AG04450 (cell line): ENCODE results near the gene SELENOS. TPM values are rescaled to one million over a fixed set of nuclear protein-coding genes. Genes with fewer than 3 reads are reported as not detected.

Source experiments
- CTCF ChIA-PET: fragments of 300-600, 350-600 bp; formaldehyde crosslinking; extraction: SDS; loops from one replicate; lab custom pipeline; 2022; ENCODE audit warnings: antibody characterized with exemption, inconsistent platforms; lab: Charles Lee
- POLR2A ChIA-PET: fragments of 350-600 bp; formaldehyde crosslinking; extraction: SDS; loops from one replicate; lab custom pipeline; 2021; ENCODE audit warnings: antibody characterized with exemption, inconsistent platforms; lab: Yijun Ruan, JAX
- DNase-seq: peaks from one replicate; pipeline ENCODE4 v3.0.0-alpha.2; 2011; ENCODE audit warnings: low read depth, low spot score
- H3K27ac ChIP-seq: one replicate; pipeline ENCODE4 v1.5.1; 2012; ENCODE audit warnings: low read depth, low read length, control low read depth
- H3K27me3 ChIP-seq: one replicate; pipeline ENCODE4 v1.6.0; 2012; ENCODE audit warnings: low read length; ENCODE audit not compliant: control insufficient read depth, insufficient read depth
- H3K4me3 ChIP-seq: 2 replicates; pipeline ENCODE4 v1.5.1; 2011; ENCODE audit warnings: mild to moderate bottlenecking, low read depth, low read length, control low read depth
- H3K9me3 ChIP-seq: 2 replicates; pipeline ENCODE4 v1.5.1; 2012; ENCODE audit warnings: low read length; ENCODE audit not compliant: control insufficient read depth, insufficient read depth
- polyA plus RNA-seq: library from polyadenylated mRNA; depleted of rRNA; stranded (reverse); fragments of >200 nt; gene quantifications from 2 replicates; pipeline ENCODE4 v1.2.3, GENCODE V29; 2011; rRNA removed
- TF ChIP-seq, protein P1 (sequence below): IDR thresholded peaks from 2 replicates; pipeline ENCODE4 v1.5.1; 2011; ENCODE audit warnings: low read depth, low read length, control low read depth, inconsistent platforms

Gene SELENOS
- polyA plus RNA-seq, 1 experiment: 100 TPM

- Histone ChIP-seq H3K9me3 (no peaks in the 10 kb centered on the region), H3K27ac (no peak overlapping the region), H3K4me3 (no peak overlapping the region), H3K27me3 (no peaks in the 10 kb centered on the region)
- ChIA-PET POLR2A (no interaction called here), CTCF (interaction anchor here (1.4 kb wide), 1 partner anchor 12 kb away, joined by 3 read pairs; no protein-coding TSS in a partner anchor)
- no peak for DNase-seq
- TF ChIP-seq, protein P1, sequence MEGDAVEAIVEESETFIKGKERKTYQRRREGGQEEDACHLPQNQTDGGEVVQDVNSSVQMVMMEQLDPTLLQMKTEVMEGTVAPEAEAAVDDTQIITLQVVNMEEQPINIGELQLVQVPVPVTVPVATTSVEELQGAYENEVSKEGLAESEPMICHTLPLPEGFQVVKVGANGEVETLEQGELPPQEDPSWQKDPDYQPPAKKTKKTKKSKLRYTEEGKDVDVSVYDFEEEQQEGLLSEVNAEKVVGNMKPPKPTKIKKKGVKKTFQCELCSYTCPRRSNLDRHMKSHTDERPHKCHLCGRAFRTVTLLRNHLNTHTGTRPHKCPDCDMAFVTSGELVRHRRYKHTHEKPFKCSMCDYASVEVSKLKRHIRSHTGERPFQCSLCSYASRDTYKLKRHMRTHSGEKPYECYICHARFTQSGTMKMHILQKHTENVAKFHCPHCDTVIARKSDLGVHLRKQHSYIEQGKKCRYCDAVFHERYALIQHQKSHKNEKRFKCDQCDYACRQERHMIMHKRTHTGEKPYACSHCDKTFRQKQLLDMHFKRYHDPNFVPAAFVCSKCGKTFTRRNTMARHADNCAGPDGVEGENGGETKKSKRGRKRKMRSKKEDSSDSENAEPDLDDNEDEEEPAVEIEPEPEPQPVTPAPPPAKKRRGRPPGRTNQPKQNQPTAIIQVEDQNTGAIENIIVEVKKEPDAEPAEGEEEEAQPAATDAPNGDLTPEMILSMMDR: no peak
Measured at GRCh38 chr15:101232677-101233076, 44.6 kb downstream of the SELENOS start.

- TF ChIP-seq, protein P1: no peak
- no peak for DNase-seq
- Histone ChIP-seq H3K9me3 (no peaks in the 10 kb centered on the region), H3K27me3 (no peaks in the 10 kb centered on the region), H3K4me3 (no peak overlapping the region), H3K27ac (no peak overlapping the region)
- CTCF ChIA-PET: no interaction called here
- POLR2A ChIA-PET: no interaction called here
Measured at GRCh38 chr15:101228313-101228712, 49.0 kb downstream of the SELENOS start.

DNA sequence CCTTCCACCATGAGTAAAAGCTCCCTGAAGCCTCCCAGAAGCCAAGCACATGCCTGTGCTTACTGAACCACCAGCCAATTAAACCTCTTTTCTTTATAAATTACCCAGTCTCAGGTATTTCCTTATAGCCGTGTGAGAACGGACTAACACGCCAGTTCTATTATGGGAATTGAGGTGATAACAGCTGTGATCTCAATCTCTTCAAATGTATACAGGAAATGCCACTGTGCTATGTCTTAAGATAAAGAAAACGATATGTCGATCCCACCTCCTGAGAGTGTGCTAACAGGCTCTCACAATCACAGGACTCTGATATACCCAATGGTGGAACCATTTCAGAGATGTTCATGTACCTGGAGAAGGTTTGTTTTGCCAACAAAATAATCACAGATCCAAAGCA lies 51.6 kb downstream of the SELENOS start:
- POLR2A ChIA-PET: interaction anchor here (0.8 kb wide), 1 partner anchor 21 kb away, joined by 3 read pairs; no protein-coding TSS in a partner anchor
- Histone ChIP-seq H3K9me3 (no peaks in the 10 kb centered on the region), H3K27ac (no peak overlapping the region), H3K4me3 (no peak overlapping the region), H3K27me3 (no peaks in the 10 kb centered on the region)
- TF ChIP-seq, protein P1: no peak
- CTCF ChIA-PET: interaction anchor here (1.4 kb wide), 1 partner anchor 217 kb away, joined by 5 read pairs; no protein-coding TSS in a partner anchor
- DNase-seq: no peak

Other genes starting within 250 kb of the SELENOS start
- 44.6 and 49.2 TPM in 2 replicates for gene CHSY1, start 25.4 kb downstream of the SELENOS start, polyA plus RNA-seq
- 46.4 and 57.0 TPM in 2 replicates for gene SNRPA1, start 17.8 kb upstream of the SELENOS start, polyA plus RNA-seq
- gene PCSK6, start 212.2 kb upstream of the SELENOS start, polyA plus RNA-seq: 0.06 TPM in 1 of 2 replicates, not detected in the other